ENCODE data around the gene C1orf167.
A peak's percentile ranks its signal among the peaks of the same experiment; 100 is the strongest.

C1orf167 gene

DNA sequence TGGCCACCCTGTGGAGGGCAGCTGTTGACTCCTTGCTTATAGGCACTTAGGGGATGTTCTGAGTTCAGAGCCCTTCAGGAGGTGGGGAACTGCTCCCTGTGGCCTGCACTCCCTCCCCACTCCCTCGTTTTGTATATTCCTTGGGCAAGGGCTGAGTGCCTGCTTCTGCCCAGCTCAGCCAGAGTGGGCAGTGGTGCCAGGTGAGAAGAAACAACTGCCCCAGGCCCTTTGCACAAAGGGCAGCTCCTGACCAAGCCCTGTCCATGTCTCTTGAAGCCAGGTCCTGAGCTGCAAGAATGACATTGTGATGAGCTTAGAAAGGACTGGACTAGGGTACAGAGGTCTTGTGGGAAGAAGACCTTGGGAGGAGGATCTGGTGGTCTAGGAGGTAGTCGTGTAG, 23.9 kb upstream of the C1orf167 start:
- no peak for DNase-seq

- no peak for DNase-seq
These were observed 23.2 kb upstream of the C1orf167 start for GRCh38 chr1:11738783-11739182.

GRCh38 chr1:11740258-11741192, 21.5 kb upstream of the C1orf167 start:
- no peak for DNase-seq

GRCh38 chr1:11741482-11741881, 20.5 kb upstream of the C1orf167 start:
- no peak for DNase-seq

DNA sequence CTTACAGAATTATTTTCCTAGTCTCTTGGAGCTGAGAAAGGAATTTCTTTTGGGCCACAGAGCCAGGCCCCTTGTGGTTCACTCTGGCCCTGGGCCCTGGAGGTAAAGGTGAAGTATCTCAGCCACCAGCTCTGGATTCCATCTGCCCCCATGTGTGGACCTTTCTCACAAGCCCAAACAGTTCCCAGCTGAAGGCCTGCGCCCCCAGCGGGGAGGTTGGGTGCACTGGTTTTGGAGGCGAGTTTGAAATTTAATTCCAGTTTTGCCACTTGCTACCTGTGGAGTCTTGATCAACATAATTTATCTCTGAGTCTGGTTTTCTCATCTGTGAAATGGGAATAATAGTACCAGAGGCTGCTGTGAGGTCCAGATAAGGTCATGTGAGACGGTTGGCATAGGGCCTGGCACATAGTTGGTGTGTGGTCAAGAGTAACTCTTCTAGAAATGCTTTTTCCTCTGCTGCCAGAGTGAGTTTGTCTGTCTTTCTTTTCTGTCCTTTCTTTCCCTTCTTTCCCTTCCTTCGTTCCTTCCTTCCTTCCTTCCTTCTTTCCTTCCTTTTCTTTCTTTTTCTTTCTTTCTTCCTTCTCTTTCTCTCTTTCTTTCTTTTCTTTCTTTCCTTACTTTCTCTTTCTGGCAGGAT, 20.0 kb upstream of the C1orf167 start:
- DNase-seq, result no peak

DNA sequence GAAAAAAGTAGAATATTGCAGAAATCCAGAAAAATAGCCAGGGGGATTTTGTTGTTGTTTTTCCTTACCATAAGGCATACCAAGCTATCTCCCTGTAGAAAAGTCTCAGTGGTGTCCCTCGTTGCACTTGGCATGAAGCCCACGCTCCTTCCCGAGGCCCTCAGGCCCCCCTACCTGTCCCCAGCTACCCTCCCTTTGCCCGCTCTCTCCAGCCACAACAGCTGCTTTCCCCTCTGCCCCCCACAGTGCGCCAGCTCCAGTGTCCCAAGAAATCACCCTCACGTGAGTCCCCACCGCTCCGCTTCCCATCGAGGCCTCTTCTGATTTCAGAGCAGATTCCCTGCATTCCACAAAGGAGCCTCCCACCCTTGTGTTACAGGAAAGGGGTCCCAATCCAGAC, 17.7 kb upstream of the C1orf167 start:
- DNase-seq, result no peak

DNA sequence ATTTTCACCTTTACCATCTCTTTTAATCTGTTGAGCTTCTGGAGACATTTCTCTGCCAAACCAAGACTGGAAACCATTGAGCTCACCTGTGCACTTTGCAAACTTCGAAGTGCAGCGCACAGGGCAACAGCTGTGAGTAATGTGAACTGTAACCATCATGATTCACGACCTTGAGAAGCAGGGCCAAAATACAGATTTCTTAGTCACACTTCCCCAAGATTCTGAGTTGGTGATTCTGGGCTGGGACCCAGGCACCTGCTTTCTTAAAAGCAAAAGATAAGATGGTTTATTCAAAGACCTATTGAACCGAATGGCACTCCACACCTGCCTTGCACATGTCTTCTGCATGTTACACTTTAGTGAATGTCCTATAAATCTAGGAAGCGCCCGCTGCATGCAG, 15.9 kb upstream of the C1orf167 start:
- DNase-seq, result no peak

- DNase-seq, result no peak
These were observed 15.1 kb upstream of the C1orf167 start for GRCh38 chr1:11746795-11747487.

- no peak for DNase-seq
These were observed 13.4 kb upstream of the C1orf167 start for GRCh38 chr1:11748294-11749202.

DNA sequence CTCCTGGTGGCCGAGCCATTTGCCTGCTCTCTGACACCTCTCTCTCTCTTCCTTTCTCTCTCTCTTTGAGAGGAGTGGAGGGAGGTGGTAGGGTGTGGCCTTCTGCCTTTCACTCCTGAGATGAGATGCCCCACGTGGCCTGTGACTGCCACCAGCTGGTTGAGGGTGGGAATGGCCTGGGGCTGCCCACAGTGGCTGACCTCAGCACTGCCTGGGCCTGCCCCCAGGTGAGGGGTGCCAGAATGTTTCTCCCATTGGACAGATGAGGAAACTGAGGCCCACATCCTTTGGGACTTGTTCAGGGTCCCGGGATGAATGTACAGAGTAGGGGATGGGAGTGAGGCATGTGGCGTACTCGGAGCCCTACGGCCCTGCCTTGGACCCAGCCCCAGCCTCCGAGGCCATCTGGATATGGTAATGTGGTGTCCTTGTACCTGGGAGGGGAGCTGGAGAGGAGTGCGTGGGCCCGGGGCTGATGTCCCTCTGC, 12.7 kb upstream of the C1orf167 start:
- DNase-seq, result peak in 4 of 6 experiments; percentile 16 to 61 (median 38)

DNA sequence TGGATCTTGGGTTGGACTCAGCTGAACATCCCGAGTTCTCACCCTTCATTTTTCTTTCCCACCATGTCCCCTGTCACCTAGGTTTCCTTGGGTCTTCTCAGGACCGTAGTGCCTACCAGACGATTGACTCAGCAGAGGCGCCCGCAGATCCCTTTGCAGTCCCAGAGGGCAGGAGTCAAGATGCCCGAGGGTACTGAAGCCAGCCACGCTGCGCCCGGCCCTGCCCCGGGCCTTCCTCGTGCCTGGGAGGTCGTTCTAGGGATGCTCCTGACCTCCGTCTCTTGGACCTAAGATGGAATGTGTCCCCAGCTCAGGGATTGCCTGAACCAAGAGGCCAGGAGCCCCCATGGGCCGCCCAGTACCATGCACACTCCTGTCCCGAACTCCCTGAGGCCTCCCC, 12.0 kb upstream of the C1orf167 start:
- DNase-seq, result no peak

DNA sequence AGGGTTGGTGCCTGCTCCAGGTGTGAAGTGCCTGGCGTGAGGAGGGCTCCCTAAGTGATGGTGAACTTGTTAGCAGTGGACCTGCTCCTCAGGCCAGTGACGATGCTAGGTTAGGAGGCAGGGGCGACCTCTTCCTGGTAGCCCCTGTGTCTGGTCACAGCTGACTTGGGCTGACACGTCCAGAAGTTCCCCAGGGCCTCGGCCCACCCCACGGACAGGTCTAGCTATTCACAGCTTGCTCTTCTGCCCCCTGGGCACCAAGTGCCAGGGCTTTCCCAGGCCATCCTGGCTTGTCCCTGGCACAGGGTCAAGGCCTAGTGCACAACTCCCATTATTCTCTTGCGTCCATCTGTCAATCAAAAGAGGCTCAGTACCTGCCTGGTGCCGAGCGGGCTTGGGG, 10.9 kb upstream of the C1orf167 start:
- no peak for DNase-seq

GRCh38 chr1:11752359-11753088, 9.5 kb upstream of the C1orf167 start:
- DNase-seq, result no peak

DNA sequence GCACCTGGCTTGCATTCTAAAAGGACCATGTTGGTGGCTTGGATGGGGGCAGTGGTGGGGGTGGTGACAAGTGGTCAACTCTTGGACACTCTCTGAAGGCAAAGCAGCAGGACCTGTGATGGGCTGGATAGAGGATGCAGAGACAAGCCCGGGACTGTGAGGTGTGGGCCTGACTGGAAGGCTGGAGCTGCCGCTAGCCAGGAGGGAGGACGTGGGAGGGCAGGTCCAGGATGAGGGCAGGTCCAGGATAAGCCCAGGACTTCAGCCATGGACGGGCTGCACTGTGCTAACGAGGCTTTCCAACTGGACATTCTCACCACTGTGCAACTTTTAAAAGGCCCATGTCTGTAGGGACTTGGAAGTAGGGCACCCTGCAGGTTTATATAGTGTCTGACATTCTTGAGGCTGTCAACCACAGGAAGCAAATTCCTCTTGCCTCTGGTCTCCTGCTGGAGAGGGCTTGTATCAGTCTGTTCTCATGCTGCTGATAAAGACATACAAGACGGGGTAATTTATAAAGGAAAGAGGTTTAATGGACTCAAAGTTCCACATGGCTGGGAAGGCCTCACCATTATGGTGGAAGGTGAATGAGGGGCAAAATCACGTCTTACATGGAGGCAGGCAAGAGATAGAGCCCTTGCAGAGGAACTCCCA, 8.3 kb upstream of the C1orf167 start:
- no peak for DNase-seq

DNA sequence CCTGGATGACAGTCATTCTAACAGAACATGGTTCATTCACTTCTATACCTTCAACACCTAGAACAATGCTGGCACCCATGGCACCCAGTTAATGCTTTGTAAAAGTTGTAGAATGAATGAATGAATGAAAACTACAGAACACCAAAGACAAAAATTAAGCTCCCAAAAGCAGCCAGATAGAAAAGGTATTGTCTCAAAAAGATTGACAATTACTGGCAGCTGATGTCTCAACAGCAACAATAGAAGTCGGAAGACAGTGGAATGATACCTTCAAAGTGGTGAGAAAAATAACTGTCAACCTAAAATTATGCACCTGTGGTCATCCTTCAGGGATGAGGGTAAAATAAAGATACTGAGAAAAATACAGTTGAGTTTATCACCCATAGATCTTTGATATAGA, 4.9 kb upstream of the C1orf167 start:
- no peak for DNase-seq

DNA sequence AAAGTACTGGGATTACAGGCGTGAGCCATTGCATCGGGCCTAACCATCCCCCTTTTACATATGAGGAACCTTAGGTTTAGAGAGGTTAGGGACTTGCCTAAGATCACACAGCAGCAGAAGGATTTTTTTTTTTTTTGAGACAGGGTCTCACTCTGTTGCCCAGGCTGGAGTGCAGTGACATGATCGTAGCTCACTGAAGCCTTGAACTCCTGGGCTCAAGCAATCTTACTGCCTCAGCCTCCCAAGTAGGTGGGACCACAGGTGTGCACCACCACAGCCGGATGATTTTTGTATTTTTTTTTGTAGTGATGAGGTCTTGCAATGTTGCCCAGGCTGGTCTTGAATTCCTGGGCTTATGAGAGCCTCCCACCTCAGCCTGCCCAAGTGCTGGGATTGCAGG, 2.2 kb upstream of the C1orf167 start:
- DNase-seq, result no peak

DNA sequence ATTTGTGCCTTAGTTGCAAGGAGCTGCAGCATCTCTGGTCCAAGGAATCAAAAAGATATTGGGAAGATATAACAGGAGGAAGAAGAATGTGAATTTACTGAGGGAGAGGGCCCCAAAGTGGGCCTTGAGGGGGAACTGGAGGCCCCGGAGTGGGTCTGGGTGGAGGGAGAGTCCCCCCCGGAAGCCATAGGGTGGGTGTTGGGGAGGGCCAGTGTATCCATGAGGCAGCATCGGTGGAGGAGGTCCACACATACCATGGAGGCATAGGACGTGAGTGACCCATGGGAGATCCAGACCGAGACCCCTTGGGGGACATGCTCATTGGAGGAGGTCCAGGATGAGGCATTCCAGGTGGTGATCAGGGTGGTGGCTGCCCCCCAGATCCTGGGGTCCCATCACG, 708 bp upstream of the C1orf167 start:
- no peak for DNase-seq

GRCh38 chr1:11764115-11764514, 2.1 kb downstream of the C1orf167 start:
- no peak for DNase-seq

GRCh38 chr1:11764519-11764918, 2.5 kb downstream of the C1orf167 start:
- DNase-seq, result no peak

GRCh38 chr1:11765661-11766428, 3.9 kb downstream of the C1orf167 start:
- no peak for DNase-seq

DNA sequence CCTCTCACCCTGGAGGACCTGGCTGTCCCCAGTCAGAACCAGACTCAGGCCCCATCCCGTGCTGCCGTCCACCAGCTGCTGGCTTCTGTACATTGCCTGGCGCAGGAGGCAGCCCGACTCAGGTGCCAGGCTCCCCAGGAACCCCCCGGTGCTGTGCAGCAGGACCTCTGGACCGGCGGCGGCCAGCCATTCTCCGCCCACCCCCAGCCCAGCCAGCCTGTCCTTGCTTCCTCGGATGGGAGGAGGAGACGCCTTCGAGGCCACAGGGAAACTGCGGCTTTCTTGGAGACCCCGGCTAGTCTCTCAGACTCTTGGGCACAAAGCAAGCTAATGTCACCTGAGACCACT, 4.4 kb downstream of the C1orf167 start:
- DNase-seq, result no peak
